Measurements from ENCODE around the gene KRT76. TPM values are rescaled to one million over a fixed set of nuclear protein-coding genes. Genes with fewer than 3 reads are reported as not detected.

Gene KRT76
- total RNA-seq, 1 donor from 2014 or later, result not detected

- TF ChIP-seq, protein P1, sequence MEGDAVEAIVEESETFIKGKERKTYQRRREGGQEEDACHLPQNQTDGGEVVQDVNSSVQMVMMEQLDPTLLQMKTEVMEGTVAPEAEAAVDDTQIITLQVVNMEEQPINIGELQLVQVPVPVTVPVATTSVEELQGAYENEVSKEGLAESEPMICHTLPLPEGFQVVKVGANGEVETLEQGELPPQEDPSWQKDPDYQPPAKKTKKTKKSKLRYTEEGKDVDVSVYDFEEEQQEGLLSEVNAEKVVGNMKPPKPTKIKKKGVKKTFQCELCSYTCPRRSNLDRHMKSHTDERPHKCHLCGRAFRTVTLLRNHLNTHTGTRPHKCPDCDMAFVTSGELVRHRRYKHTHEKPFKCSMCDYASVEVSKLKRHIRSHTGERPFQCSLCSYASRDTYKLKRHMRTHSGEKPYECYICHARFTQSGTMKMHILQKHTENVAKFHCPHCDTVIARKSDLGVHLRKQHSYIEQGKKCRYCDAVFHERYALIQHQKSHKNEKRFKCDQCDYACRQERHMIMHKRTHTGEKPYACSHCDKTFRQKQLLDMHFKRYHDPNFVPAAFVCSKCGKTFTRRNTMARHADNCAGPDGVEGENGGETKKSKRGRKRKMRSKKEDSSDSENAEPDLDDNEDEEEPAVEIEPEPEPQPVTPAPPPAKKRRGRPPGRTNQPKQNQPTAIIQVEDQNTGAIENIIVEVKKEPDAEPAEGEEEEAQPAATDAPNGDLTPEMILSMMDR (IDR thresholded peaks at IDR 0.05; ENCODE audit: insufficient read depth, low read length, severe bottlenecking), result no peak
- Histone ChIP-seq H3K27me3 (ENCODE audit: control insufficient read depth, insufficient read depth, low read length) (peaks cover 4% of the 10 kb centered on the region), H3K36me3 (ENCODE audit: control insufficient read depth, insufficient read depth, low read length) (no peaks in the 10 kb centered on the region), H3K4me3 (ENCODE audit: low read depth, low read length) (no peak overlapping the region)
- DNase-seq (ENCODE audit: low read depth) (peak; percentile 14), FAIRE-seq (peak; percentile 68)
These were observed 17.6 kb upstream of the KRT76 start for GRCh38 chr12:52794479-52795331.

DNA sequence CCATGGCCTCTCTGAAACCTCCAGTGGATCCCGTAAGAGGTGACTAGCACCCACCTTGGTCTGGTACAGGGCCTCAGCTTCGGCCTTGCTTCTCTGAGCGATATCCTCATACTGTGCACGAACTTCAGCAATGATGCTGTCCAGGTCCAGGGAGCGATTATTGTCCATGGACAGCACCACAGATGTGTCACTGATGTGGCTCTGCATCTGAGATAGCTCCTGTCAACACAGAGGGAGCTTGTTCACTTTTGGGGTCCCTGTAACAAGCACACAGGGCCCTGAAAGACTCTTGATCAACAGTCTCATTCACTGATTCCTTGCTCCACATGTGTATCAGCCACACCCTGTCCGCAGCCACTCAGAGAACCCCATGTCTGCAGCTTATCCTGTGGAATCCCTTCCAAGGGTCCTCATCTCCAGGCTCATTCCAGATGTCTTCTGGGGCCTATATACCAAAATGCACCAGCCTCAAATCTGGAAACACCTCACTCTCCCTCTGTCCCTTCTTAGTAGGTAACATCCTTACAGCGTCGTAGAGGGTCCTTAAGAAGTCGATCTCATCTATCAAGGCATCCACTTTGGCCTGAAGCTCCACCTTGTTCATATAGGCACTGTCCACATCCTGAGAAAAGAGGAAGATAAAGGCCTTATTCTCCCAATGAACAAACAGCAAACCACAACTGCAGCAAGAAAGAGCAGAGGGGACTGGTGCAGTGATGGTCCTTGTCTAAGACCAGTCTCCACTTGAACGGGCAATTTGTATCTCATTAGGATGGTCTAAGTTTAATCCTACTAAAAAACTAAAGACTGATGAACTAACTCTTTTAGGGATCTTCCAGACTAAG is 15.3 kb upstream of the KRT76 start:
- Histone ChIP-seq H3K36me3 (ENCODE audit: control insufficient read depth, insufficient read depth, low read length) (no peaks in the 10 kb centered on the region), H3K27me3 (ENCODE audit: control insufficient read depth, insufficient read depth, low read length) (peaks cover 6% of the 10 kb centered on the region), H3K4me3 (ENCODE audit: low read depth, low read length) (no peak overlapping the region)
- TF ChIP-seq, protein P1 (IDR thresholded peaks at IDR 0.05; ENCODE audit: insufficient read depth, low read length, severe bottlenecking), result no peak
- FAIRE-seq (peak; percentile 77), DNase-seq (ENCODE audit: low read depth) (no peak)

DNA sequence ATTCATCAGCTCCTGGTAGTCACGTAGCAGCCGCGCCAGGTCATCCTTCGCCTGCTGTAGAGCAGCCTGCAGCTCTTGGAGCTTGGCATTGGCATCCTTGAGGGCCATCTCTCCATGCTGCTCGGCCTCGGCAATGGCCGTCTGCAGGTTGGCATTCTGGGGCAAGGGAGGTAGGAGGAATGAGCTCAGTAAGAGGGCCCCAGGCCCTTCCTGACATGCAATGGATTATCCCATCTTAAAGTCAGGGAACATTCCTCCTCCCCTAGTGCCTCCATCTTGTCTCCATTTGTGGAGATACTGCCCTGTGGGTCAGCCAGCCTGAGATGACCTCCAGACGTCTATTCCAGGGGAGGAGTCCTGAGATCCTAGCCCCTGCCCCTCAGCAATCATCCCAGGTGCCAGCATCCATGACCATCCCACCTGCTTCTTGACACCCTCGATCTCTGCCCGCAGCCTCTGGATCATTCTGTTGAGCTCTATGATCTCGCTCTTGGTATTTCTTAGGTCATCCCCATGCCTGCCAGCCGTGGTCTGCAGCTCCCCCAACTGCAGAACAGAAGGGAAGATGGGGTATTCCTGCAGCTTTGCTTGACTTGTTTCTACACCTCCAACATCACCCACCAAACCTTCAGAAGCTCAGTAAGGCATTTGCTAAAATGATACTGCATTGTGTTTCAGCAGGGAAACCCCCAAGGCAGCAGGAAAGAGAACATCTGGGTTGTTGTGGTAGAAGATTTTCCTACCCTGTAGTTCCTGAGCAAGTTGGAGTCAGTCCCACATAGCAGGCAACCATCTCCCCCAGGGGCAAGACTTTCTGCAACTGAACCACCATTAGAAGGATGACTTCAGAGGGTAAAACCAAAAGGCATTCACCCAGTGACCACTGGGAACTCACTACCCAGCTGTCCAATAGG is 14.4 kb upstream of the KRT76 start:
- H3K36me3 ChIP-seq (ENCODE audit: control insufficient read depth, insufficient read depth, low read length), result no peaks in the 10 kb centered on the region
- peak; percentile 23 for FAIRE-seq

DNA sequence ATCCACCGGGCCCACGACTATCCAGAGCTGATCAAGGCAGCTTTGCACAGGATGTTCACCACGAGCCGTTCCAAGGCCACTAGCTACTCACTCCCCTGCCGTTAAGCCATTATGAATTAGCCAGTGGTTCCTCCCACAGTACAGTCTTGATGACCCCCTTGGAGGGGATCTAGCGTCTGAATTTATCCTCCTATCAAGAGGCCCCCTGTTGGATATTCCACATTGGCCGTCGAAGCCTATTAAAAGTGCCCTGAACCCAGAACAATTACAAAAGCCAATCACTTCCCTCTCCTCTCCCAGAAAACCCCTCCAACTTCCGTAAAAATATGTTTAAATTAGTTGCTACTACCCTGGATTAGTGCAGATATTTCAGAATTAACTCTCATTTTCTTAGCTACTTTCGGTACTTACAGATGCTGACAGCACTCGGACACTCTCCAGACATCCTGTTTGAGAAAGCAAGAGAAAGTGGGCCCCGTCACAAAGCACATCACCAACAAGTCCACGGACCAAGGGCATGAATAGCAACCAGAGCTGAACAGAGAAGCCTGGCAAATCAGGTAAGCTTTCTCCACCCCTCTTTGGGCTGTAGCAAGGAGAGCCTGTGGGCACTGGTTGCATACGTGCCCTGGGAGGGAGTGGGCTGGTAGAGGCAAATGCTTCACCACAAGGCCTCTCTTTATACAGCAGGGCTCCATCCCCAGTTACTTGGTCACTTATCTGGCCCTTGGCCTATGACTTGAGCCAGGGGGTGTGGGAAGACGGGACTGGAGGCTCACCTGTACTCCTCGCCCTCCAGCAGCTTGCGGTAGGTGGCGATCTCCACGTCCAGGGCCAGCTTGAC is 13.5 kb upstream of the KRT76 start:
- H3K4me3 ChIP-seq (ENCODE audit: low read depth, low read length), result no peak overlapping the region
- H3K36me3 ChIP-seq (ENCODE audit: control insufficient read depth, insufficient read depth, low read length), result no peaks in the 10 kb centered on the region
- DNase-seq (ENCODE audit: low read depth) (no peak), FAIRE-seq (no peak)
- TF ChIP-seq, protein P1 (IDR thresholded peaks at IDR 0.05; ENCODE audit: insufficient read depth, low read length, severe bottlenecking), result no peak
- H3K27me3 ChIP-seq (ENCODE audit: control insufficient read depth, insufficient read depth, low read length), result peaks cover 8% of the 10 kb centered on the region

More for the DNA sequence above, 14.4 kb upstream of the KRT76 start:
- peaks cover 7% of the 10 kb centered on the region for H3K27me3 ChIP-seq (ENCODE audit: control insufficient read depth, insufficient read depth, low read length)
- TF ChIP-seq, protein P1 (IDR thresholded peaks at IDR 0.05; ENCODE audit: insufficient read depth, low read length, severe bottlenecking), result no peak
- no peak for DNase-seq (ENCODE audit: low read depth)
- no peak overlapping the region for H3K4me3 ChIP-seq (ENCODE audit: low read depth, low read length)

Data from bronchial epithelial cell (primary cell).